Gastroesophageal sphincter (tissue), 3 donors: ENCODE data around the gene TBC1D24.

ENCODE experiments used
- CTCF ChIP-seq, 4 experiments: fragments of 200-600 bp in 2 of 4; fragments of 450-650 bp in 2 of 4; sonication (generic) in 1 of 4; IDR thresholded peaks; one replicate each; pipeline ENCODE4 v1.5.1; 2017 to 2019; ENCODE audit warnings: antibody characterized with exemption in 4 of 4, mild to moderate bottlenecking in 2 of 4, moderate library complexity in 2 of 4
- EP300 ChIP-seq: sonication (generic); formaldehyde crosslinking; IDR thresholded peaks from one replicate; pipeline ENCODE4 v1.6.1; 2017; ENCODE audit warnings: antibody characterized with exemption, mild to moderate bottlenecking
- POLR2A ChIP-seq, 2 donors: fragments of 450-650 bp; IDR thresholded peaks; one replicate each; pipeline ENCODE4 v1.6.1; 2017; ENCODE audit warnings: antibody characterized with exemption in 2 of 2, mild to moderate bottlenecking in 2 of 2, moderate library complexity in 1 of 2
- POLR2AphosphoS5 ChIP-seq: sonication (generic); formaldehyde crosslinking; IDR thresholded peaks from one replicate; pipeline ENCODE4 v1.6.1; 2017; ENCODE audit warnings: antibody characterized with exemption

DNA sequence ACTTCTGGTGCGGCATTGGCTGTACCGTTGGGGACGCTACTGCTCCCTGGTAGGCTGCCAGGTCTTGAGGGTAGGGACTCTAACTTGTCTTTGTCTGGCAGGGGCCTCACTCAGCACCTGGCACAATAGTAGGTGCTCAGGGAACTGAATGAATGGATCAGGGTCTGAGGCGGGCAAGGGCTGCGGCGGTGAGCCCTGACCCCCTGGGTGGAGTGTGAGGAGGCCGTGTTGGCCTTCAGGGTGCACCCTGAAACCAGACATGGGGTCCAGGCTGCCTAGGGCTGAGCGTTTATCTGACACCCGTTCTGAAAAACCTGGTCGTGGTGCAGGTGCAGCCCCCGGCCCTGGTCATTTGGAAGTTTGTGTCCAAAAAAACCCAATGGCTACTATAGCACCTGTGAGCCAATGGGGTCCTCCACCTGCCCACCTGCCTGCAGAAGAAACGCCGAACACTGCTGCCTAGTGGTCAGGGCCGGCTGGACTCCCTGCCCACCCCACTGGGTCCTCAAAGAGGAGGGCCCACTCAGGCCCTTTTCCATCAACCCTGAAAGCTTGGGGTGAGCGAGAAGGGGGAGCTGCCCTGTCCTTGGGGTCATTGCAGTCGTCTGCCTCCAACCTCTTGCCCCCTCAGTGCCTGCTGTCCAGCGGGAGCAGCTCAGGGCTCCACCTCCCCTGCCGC is 33.9 kb downstream of the TBC1D24 start:
- TF ChIP-seq POLR2AphosphoS5, result no peak
- TF ChIP-seq EP300, result no peak
- no peak for TF ChIP-seq CTCF (IDR thresholded peaks at IDR 0.05)
- TF ChIP-seq POLR2A (IDR thresholded peaks at IDR 0.05), result no peak
